DOHH2 (cell line): Measurements from ENCODE around the gene NKX2-2.

Experiments
- CTCF ChIP-seq: fragments of 200-600 bp; sonication (generic); IDR thresholded peaks from one replicate; pipeline ENCODE4 v1.5.1; 2014; ENCODE audit warnings: antibody characterized with exemption, mild to moderate bottlenecking, low read depth, low read length; ENCODE audit not compliant: poor library complexity, severe bottlenecking
- EZH2phosphoT487 ChIP-seq: fragments of 200-600 bp; sonication (generic); IDR thresholded peaks from 2 replicates; pipeline ENCODE4 v1.6.1; 2017; ENCODE audit warnings: borderline replicate concordance, mild to moderate bottlenecking, antibody characterized with exemption, low read length, moderate library complexity, mixed read lengths

DNA sequence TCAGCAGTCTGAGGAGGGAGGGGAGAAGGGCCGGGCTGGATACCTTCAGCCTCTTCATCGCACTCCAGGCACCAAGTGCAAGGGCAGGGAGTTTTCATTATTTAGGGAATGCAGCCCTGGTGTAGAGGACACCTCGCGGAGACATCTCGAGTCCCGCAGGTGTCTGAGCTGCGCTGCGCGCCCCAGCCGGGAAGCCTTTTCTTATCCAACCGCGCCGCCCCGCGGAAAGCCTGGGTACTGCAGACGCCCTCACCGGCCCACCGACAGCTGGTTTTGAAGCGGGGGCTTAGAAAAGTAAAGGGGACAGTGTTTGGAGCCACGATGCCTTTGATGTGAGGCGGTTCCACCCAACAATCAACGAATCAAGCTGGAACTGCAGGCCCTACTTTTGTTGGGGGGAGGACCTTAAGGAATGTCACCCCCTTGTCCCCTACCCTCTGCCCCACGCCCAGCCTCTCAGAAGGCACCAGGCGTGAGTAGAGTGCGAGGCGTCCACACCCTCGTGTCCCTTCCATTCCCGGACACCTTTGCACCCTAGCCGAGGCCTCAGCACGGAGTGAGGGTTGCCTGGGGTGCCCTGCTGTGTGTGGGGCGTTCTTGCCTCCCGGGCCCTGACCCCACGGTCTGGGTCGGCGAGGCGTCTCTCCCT, 8.6 kb downstream of the NKX2-2 start:
- TF ChIP-seq CTCF (peak; percentile 96), EZH2phosphoT487 (no peak)
